Duodenal mucosa (tissue), 2 donors: ENCODE results near the gene C11orf71.

Experiments
- H3K27ac ChIP-seq: one replicate; pipeline ENCODE4 v1.7.0; 2013; ENCODE audit warnings: low read depth, low read length
- H3K27me3 ChIP-seq, 2 donors: one replicate each; pipeline ENCODE4 v1.7.0; 2013; ENCODE audit warnings: low read length in 2 of 2, control low read depth in 1 of 2; ENCODE audit not compliant: insufficient read depth in 2 of 2, control insufficient read depth in 1 of 2
- H3K36me3 ChIP-seq, 2 donors: one replicate each; pipeline ENCODE4 v1.7.0; 2013; ENCODE audit warnings: low read length in 2 of 2, control low read depth in 1 of 2; ENCODE audit not compliant: insufficient read depth in 2 of 2, control insufficient read depth in 1 of 2
- H3K4me1 ChIP-seq, 2 donors: one replicate each; pipeline ENCODE4 v1.7.0; 2013; ENCODE audit warnings: low read length in 2 of 2, control low read depth in 1 of 2; ENCODE audit not compliant: insufficient read depth in 2 of 2, control insufficient read depth in 1 of 2
- H3K4me3 ChIP-seq, 2 donors: one replicate each; pipeline ENCODE4 v1.7.0; 2013; ENCODE audit warnings: low read length in 2 of 2, low read depth in 1 of 2
- H3K9ac ChIP-seq, 2 donors: one replicate each; pipeline ENCODE4 v1.7.0; 2013; ENCODE audit warnings: low read length in 2 of 2, low read depth in 1 of 2
- H3K9me3 ChIP-seq, 2 donors: one replicate each; pipeline ENCODE4 v1.7.0; 2013; ENCODE audit warnings: low read length in 2 of 2, control low read depth in 1 of 2; ENCODE audit not compliant: control insufficient read depth in 1 of 2

The C11orf71 gene

DNA sequence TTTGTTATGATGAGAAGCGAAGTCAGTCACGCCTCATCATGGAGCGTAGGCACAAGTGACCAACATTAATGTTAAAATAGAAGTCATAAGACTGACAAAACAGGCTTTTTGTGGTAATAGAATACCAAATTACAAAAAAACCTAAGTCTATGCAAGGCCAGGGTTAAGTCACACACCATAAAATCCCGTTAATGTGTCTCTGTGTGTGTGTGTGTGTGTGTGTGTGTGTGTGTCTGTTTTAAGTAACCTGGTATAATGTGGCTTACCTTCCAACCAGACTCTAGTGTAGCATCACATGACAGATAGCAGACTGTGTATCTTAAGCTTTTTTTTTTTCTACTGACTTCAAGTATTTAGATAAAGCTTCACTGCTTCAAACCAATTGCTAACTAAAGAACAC lies 38.0 kb downstream of the C11orf71 start:
- Histone ChIP-seq H3K36me3 (no peaks in the 10 kb centered on the region), H3K9me3 (no peaks in the 10 kb centered on the region), H3K4me1 (no peaks in the 10 kb centered on the region), H3K27ac (no peak overlapping the region), H3K9ac (no peak overlapping the region), H3K4me3 (no peak overlapping the region), H3K27me3 (no peaks in the 10 kb centered on the region)

GRCh38 chr11:114359342-114359741 lies 41.0 kb downstream of the C11orf71 start:
- Histone ChIP-seq H3K4me1 (no peaks in the 10 kb centered on the region), H3K27ac (no peak overlapping the region), H3K9me3 (no peaks in the 10 kb centered on the region), H3K4me3 (no peak overlapping the region), H3K9ac (no peak overlapping the region), H3K36me3 (no peaks in the 10 kb centered on the region), H3K27me3 (no peaks in the 10 kb centered on the region)

DNA sequence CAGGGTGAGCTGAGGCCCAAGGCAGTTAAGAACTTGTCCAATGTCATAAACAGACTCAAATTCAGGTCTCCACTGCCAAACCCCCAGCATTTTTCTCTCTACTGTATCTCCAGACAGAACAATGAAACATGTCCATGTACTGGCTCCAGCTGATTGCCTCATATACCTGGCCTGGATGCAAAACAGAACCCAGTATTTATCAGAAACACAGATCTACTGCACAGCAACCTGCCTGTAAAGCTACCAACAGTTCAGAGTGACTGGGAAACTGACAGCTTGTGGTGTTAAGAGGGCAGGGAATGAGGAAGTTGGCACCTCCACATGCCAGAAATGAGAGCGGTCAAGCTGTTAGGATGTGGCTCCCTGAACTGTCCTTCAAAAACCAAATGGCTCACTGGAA lies 41.6 kb downstream of the C11orf71 start:
- H3K27me3 ChIP-seq, result no peaks in the 10 kb centered on the region
- H3K36me3 ChIP-seq, result no peaks in the 10 kb centered on the region
- H3K9me3 ChIP-seq, result no peaks in the 10 kb centered on the region
- no peak overlapping the region for H3K27ac ChIP-seq
- H3K4me3 ChIP-seq, result no peak overlapping the region
- H3K9ac ChIP-seq, result no peak overlapping the region
- H3K4me1 ChIP-seq, result no peaks in the 10 kb centered on the region

GRCh38 chr11:114354076-114354475 lies 46.2 kb downstream of the C11orf71 start:
- no peaks in the 10 kb centered on the region for H3K36me3 ChIP-seq
- H3K27ac ChIP-seq, result no peak overlapping the region
- no peaks in the 10 kb centered on the region for H3K4me1 ChIP-seq
- no peaks in the 10 kb centered on the region for H3K27me3 ChIP-seq
- no peaks in the 10 kb centered on the region for H3K9me3 ChIP-seq
- no peak overlapping the region for H3K4me3 ChIP-seq
- no peak overlapping the region for H3K9ac ChIP-seq

- Histone ChIP-seq H3K4me3 (no peak overlapping the region), H3K27ac (no peak overlapping the region), H3K9me3 (no peaks in the 10 kb centered on the region), H3K4me1 (no peaks in the 10 kb centered on the region), H3K27me3 (no peaks in the 10 kb centered on the region), H3K36me3 (no peaks in the 10 kb centered on the region), H3K9ac (no peak overlapping the region)
Observed at GRCh38 chr11:114353443-114353842, 46.9 kb downstream of the C11orf71 start.

GRCh38 chr11:114350022-114350421 lies 50.3 kb downstream of the C11orf71 start:
- Histone ChIP-seq H3K4me3 (no peak overlapping the region), H3K27me3 (no peaks in the 10 kb centered on the region), H3K9me3 (no peaks in the 10 kb centered on the region), H3K36me3 (no peaks in the 10 kb centered on the region), H3K27ac (no peak overlapping the region), H3K4me1 (no peaks in the 10 kb centered on the region), H3K9ac (no peak overlapping the region)
